MG63 (cell line): ENCODE measurements around the gene TMEM252. TPM values are rescaled to one million over a fixed set of nuclear protein-coding genes. Genes with fewer than 3 reads are reported as not detected.

ENCODE experiments used
- DNase-seq: peaks from one replicate; pipeline ENCODE4 v3.0.0-alpha.2; 2020
- H3K27me3 ChIP-seq: fragments of 250-450 bp; sonication (Bioruptor Pico); 2 replicates; pipeline ENCODE4 v1.5.1; 2020; ENCODE audit warnings: mild to moderate bottlenecking, moderate library complexity
- H3K36me3 ChIP-seq: fragments of 250-450 bp; sonication (Bioruptor Pico); 2 replicates; pipeline ENCODE4 v1.5.1; 2020; ENCODE audit warnings: mild to moderate bottlenecking, moderate library complexity
- H3K4me3 ChIP-seq: fragments of 250-450 bp; sonication (Bioruptor Pico); 2 replicates; pipeline ENCODE4 v1.5.1; 2020; ENCODE audit warnings: mild to moderate bottlenecking, moderate library complexity
- H3K9me3 ChIP-seq: fragments of 250-450 bp; sonication (Bioruptor Pico); 2 replicates; pipeline ENCODE4 v1.5.1; 2020; ENCODE audit warnings: mild to moderate bottlenecking, moderate library complexity
- total RNA-seq: library from RNA; depleted of rRNA; stranded (reverse); fragments of >200 nt; shearing (Covaris generic); gene quantifications from 2 replicates; pipeline ENCODE4 v1.2.3, GENCODE V29; 2014; ENCODE audit warnings: low replicate concordance; rRNA removed

The TMEM252 gene
- total RNA-seq = not detected in 2 replicates

- H3K27me3 ChIP-seq = no peaks in the 10 kb centered on the region
- DNase-seq = no peak
- no peaks in the 10 kb centered on the region for H3K36me3 ChIP-seq
These were observed at the start of gene TMEM252 for GRCh38 chr9:68540712-68541535. Gene TMEM252, minus strand, starts transcription at chr9:68540883. Its CDS starts 69 bp downstream, at chr9:68540814.

GRCh38 chr9:68585034-68585761, 44.5 kb upstream of the TMEM252 start:
- no peak for DNase-seq
- H3K4me3 ChIP-seq = no peak overlapping the region
- H3K36me3 ChIP-seq = no peaks in the 10 kb centered on the region
- no peaks in the 10 kb centered on the region for H3K27me3 ChIP-seq
- H3K9me3 ChIP-seq = no peaks in the 10 kb centered on the region

More at GRCh38 chr9:68540712-68541535, at the start of gene TMEM252:
- Histone ChIP-seq H3K9me3 (no peaks in the 10 kb centered on the region), H3K4me3 (no peak within 1 kb of the TSS)

GRCh38 chr9:68584189-68585033, 43.7 kb upstream of the TMEM252 start:
- Histone ChIP-seq H3K9me3 (no peaks in the 10 kb centered on the region), H3K36me3 (no peaks in the 10 kb centered on the region), H3K27me3 (no peaks in the 10 kb centered on the region), H3K4me3 (no peak overlapping the region)
- DNase-seq = peak; percentile 62

- H3K4me3 ChIP-seq = no peak overlapping the region
- no peaks in the 10 kb centered on the region for H3K27me3 ChIP-seq
- no peaks in the 10 kb centered on the region for H3K36me3 ChIP-seq
- H3K9me3 ChIP-seq = no peaks in the 10 kb centered on the region
- no peak for DNase-seq
These were observed 41.0 kb upstream of the TMEM252 start for GRCh38 chr9:68581696-68582095.

GRCh38 chr9:68577774-68578591, 37.3 kb upstream of the TMEM252 start:
- DNase-seq = no peak
- H3K27me3 ChIP-seq = 0 out of 2 replicates have a peak, but pooled peaks cover 2% of the 10 kb centered on the region
- no peak overlapping the region for H3K4me3 ChIP-seq
- no peaks in the 10 kb centered on the region for H3K9me3 ChIP-seq
- H3K36me3 ChIP-seq = no peaks in the 10 kb centered on the region

GRCh38 chr9:68575817-68576216, 35.1 kb upstream of the TMEM252 start:
- Histone ChIP-seq H3K9me3 (no peaks in the 10 kb centered on the region), H3K36me3 (no peaks in the 10 kb centered on the region), H3K4me3 (no peak overlapping the region), H3K27me3 (0 out of 2 replicates have a peak, but pooled peaks cover 2% of the 10 kb centered on the region)
- DNase-seq = no peak

- H3K4me3 ChIP-seq = no peak overlapping the region
- no peaks in the 10 kb centered on the region for H3K9me3 ChIP-seq
- H3K36me3 ChIP-seq = no peaks in the 10 kb centered on the region
- DNase-seq = no peak
- H3K27me3 ChIP-seq = 0 out of 2 replicates have a peak, but pooled peaks cover 2% of the 10 kb centered on the region
These were observed 33.5 kb upstream of the TMEM252 start for GRCh38 chr9:68574150-68574549.

GRCh38 chr9:68567565-68567964, 26.9 kb upstream of the TMEM252 start:
- H3K4me3 ChIP-seq = no peak overlapping the region
- no peaks in the 10 kb centered on the region for H3K27me3 ChIP-seq
- no peak for DNase-seq
- no peaks in the 10 kb centered on the region for H3K36me3 ChIP-seq
- no peaks in the 10 kb centered on the region for H3K9me3 ChIP-seq

GRCh38 chr9:68562461-68562860, 21.8 kb upstream of the TMEM252 start:
- H3K9me3 ChIP-seq = no peaks in the 10 kb centered on the region
- H3K4me3 ChIP-seq = no peak overlapping the region
- no peaks in the 10 kb centered on the region for H3K27me3 ChIP-seq
- H3K36me3 ChIP-seq = no peaks in the 10 kb centered on the region
- DNase-seq = no peak

- H3K9me3 ChIP-seq = no peaks in the 10 kb centered on the region
- H3K27me3 ChIP-seq = no peaks in the 10 kb centered on the region
- DNase-seq = no peak
- H3K4me3 ChIP-seq = no peak overlapping the region
- no peaks in the 10 kb centered on the region for H3K36me3 ChIP-seq
These were observed 19.6 kb upstream of the TMEM252 start for GRCh38 chr9:68560071-68560844.

GRCh38 chr9:68558545-68558944, 17.9 kb upstream of the TMEM252 start:
- Histone ChIP-seq H3K4me3 (no peak overlapping the region), H3K36me3 (no peaks in the 10 kb centered on the region), H3K9me3 (no peaks in the 10 kb centered on the region), H3K27me3 (no peaks in the 10 kb centered on the region)
- DNase-seq = no peak

GRCh38 chr9:68555437-68556150, 14.9 kb upstream of the TMEM252 start:
- H3K9me3 ChIP-seq = no peaks in the 10 kb centered on the region
- no peaks in the 10 kb centered on the region for H3K27me3 ChIP-seq
- no peaks in the 10 kb centered on the region for H3K36me3 ChIP-seq
- no peak for DNase-seq
- no peak overlapping the region for H3K4me3 ChIP-seq

GRCh38 chr9:68552700-68553476, 12.2 kb upstream of the TMEM252 start:
- Histone ChIP-seq H3K36me3 (no peaks in the 10 kb centered on the region), H3K9me3 (no peaks in the 10 kb centered on the region), H3K27me3 (no peaks in the 10 kb centered on the region), H3K4me3 (no peak overlapping the region)
- peak; percentile 12 for DNase-seq

GRCh38 chr9:68551191-68551590, 10.5 kb upstream of the TMEM252 start:
- no peak for DNase-seq
- H3K27me3 ChIP-seq = no peaks in the 10 kb centered on the region
- H3K9me3 ChIP-seq = no peaks in the 10 kb centered on the region
- no peaks in the 10 kb centered on the region for H3K36me3 ChIP-seq
- H3K4me3 ChIP-seq = no peak overlapping the region
